ENCODE measurements around the gene CIRBP.

DNA sequence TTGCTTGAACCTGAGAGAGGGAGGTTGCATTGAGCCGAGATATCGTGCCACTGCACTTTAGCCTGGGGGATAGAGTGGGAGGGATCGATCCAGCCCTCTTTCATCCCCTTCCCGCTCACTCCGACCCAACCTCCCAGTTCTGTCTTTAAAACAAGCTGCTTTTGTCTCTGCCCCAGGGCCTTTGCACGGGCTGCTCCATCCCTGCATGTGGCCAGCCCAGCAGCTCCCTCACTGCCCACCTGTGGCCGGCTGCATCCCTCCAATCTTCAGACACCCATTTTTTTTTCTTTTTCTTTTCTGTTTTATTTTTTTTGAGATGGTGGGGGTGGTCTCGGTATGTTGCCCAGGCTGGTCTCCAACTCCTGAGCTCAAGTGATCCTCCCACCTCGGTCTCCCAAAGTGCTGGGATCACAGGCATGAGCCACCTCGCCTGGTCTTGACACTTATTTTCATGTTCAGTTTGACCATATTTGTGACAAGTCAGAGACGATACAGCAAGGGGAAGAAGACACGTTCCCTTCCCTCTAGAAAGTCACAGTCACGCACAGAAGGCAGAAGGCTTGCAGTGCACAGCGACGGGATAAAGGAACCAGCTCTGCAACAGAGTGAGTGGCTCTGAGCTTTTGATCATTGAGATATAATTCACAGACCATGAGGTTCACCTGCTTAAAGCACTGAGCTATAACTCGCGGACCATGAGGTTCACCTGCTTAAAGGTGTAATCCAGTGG is 48.3 kb downstream of the CIRBP start:
- TF ChIP-seq POLR2A (IDR thresholded peaks at IDR 0.05; ENCODE audit: low read length), result no peak
- TF ChIP-seq GATA1 (IDR thresholded peaks at IDR 0.05; ENCODE audit: low read depth, low read length), result no peak
